Smooth muscle cell (in vitro differentiated cells): Measurements from ENCODE around the gene ASB10. TPM values are rescaled to one million over a fixed set of nuclear protein-coding genes. Genes with fewer than 3 reads are reported as not detected.

Source experiments
- DNase-seq: peaks from one replicate; lab custom pipeline; 2025; ENCODE audit not compliant: unreplicated experiment; lab: John Stamatoyannopoulos, UW
- H2AFZ ChIP-seq: fragments of 200-600 bp; sonication (generic); 2 replicates; pipeline ENCODE4 v1.6.0; 2016; ENCODE audit warnings: antibody characterized with exemption, low read depth, mild to moderate bottlenecking
- H3F3A ChIP-seq: fragments of 200-600 bp; sonication (generic); 2 replicates; pipeline ENCODE4 v1.6.0; 2017; ENCODE audit warnings: antibody characterized with exemption, low read depth
- H3K27ac ChIP-seq: fragments of 200-600 bp; sonication (generic); 2 replicates; pipeline ENCODE4 v1.5.1; 2016; ENCODE audit warnings: low read depth, mild to moderate bottlenecking
- H3K27me3 ChIP-seq: fragments of 200-600 bp; sonication (generic); 2 replicates; pipeline ENCODE4 v1.6.1; 2016; ENCODE audit warnings: low read depth, mild to moderate bottlenecking
- H3K36me3 ChIP-seq: fragments of 200-600 bp; sonication (generic); 2 replicates; pipeline ENCODE4 v1.5.1; 2016; ENCODE audit warnings: low read depth
- H3K4me1 ChIP-seq: fragments of 200-600 bp; sonication (generic); 2 replicates; pipeline ENCODE4 v1.5.1; 2016; ENCODE audit warnings: low read depth
- H3K4me2 ChIP-seq: fragments of 200-600 bp; sonication (generic); 2 replicates; pipeline ENCODE4 v1.6.0; 2016; ENCODE audit warnings: mild to moderate bottlenecking
- H3K4me3 ChIP-seq: fragments of 200-600 bp; sonication (generic); 2 replicates; pipeline ENCODE4 v1.5.1; 2016; ENCODE audit warnings: mild to moderate bottlenecking
- H3K79me2 ChIP-seq: fragments of 200-600 bp; sonication (generic); 2 replicates; pipeline ENCODE4 v1.6.0; 2016; ENCODE audit warnings: low read depth, mild to moderate bottlenecking
- H3K9ac ChIP-seq: fragments of 200-600 bp; sonication (generic); 2 replicates; pipeline ENCODE4 v1.6.0; 2016; ENCODE audit warnings: low read depth
- H3K9me3 ChIP-seq: fragments of 200-600 bp; sonication (generic); replicated peaks from 2 replicates; pipeline ENCODE4 v1.5.1; 2016; ENCODE audit warnings: low read depth
- H4K20me1 ChIP-seq: fragments of 200-600 bp; sonication (generic); 2 replicates; pipeline ENCODE4 v1.6.0; 2016; ENCODE audit warnings: low read depth
- CTCF ChIP-seq: fragments of 200-600 bp; sonication (generic); IDR thresholded peaks from 2 replicates; pipeline ENCODE4 v1.5.1; 2017; ENCODE audit warnings: borderline replicate concordance, mild to moderate bottlenecking, antibody characterized with exemption; ENCODE audit not compliant: insufficient read depth, poor library complexity, severe bottlenecking
- WGBS: methylation state at CpG from one replicate; pipeline ENCODE4 v1.1.7; 2016; ENCODE audit warnings: low lambda C conversion rate; 5-methylcytosine and 5-hydroxymethylcytosine counted together
- polyA plus RNA-seq: library from polyadenylated mRNA; unstranded; fragments of >200 nt; fragmentation: Nextera tagmentation; extraction: Ambion mirVana; gene quantifications from 2 replicates; pipeline ENCODE4 v1.2.1, GENCODE V29; 2016
- total RNA-seq: library from RNA; depleted of rRNA; stranded (reverse); fragments of >200 nt; gene quantifications from 2 replicates; pipeline ENCODE4 v1.2.3, GENCODE V29; 2014

ASB10 gene
- total and polyA plus RNA-seq, 2 experiments from 2014 or later = not detected

GRCh38 chr7:151233804-151234203 is 46.8 kb upstream of the ASB10 start:
- Histone ChIP-seq H3K9me3 (no peaks in the 10 kb centered on the region), H3K27ac (peak overlapping the region; percentile 64), H3K4me1 (peaks cover 16% of the 10 kb centered on the region), H3K27me3 (no peaks in the 10 kb centered on the region), H3K9ac (peak overlapping the region; percentile 48), H4K20me1 (peaks cover 57% of the 10 kb centered on the region), H3K4me3 (peak overlapping the region; percentile 81), H3K36me3 (no peaks in the 10 kb centered on the region), H3K4me2 (peak overlapping the region; percentile 85), H3K79me2 (peaks cover 44% of the 10 kb centered on the region), H2AFZ (no peak overlapping the region), H3F3A (no peaks in the 10 kb centered on the region)
- no peak for TF ChIP-seq CTCF
- no peak for DNase-seq
- WGBS = 97% methylated on average over 9 of the region's 9 CpGs

GRCh38 chr7:151232917-151233701 is 46.1 kb upstream of the ASB10 start:
- Histone ChIP-seq H3K79me2 (peaks cover 43% of the 10 kb centered on the region), H2AFZ (no peak overlapping the region), H4K20me1 (peaks cover 50% of the 10 kb centered on the region), H3K4me1 (peaks cover 20% of the 10 kb centered on the region), H3K9ac (peak overlapping the region; percentile 91), H3K36me3 (no peaks in the 10 kb centered on the region), H3K9me3 (no peaks in the 10 kb centered on the region), H3K27ac (peak overlapping the region; percentile 80), H3K27me3 (no peaks in the 10 kb centered on the region), H3K4me2 (peak overlapping the region; percentile 85), H3F3A (no peaks in the 10 kb centered on the region), H3K4me3 (peak overlapping the region; percentile 81)
- TF ChIP-seq CTCF = no peak
- DNase-seq = no peak
- WGBS = 14% methylated on average over 36 of the region's 36 CpGs

- under 1% methylated on average over 67 of the region's 79 CpGs for WGBS
- no peak for TF ChIP-seq CTCF
- peaks cover 43% of the 10 kb centered on the region for H3K79me2 ChIP-seq
Measured at GRCh38 chr7:151232091-151232916, 45.3 kb upstream of the ASB10 start, which contains the start of gene CHPF2. Gene CHPF2, plus strand, starts transcription at chr7:151232483. Its CDS starts 1,529 bp downstream, at chr7:151234012.

More at GRCh38 chr7:151232091-151232916, 45.3 kb upstream of the ASB10 start, which contains the start of gene CHPF2:
- Histone ChIP-seq H2AFZ (peak within 1 kb of the TSS; percentile 59), H3K4me3 (peak within 1 kb of the TSS; percentile 81), H3K36me3 (no peaks in the 10 kb centered on the region), H4K20me1 (peaks cover 42% of the 10 kb centered on the region), H3K4me2 (peak within 1 kb of the TSS; percentile 85), H3F3A (no peaks in the 10 kb centered on the region), H3K4me1 (peaks cover 25% of the 10 kb centered on the region), H3K9ac (peak within 1 kb of the TSS; percentile 91), H3K27ac (peak within 1 kb of the TSS; percentile 80), H3K27me3 (no peaks in the 10 kb centered on the region), H3K9me3 (no peaks in the 10 kb centered on the region)
- DNase-seq = peak; percentile 48
